ENCODE measurements around the gene ADGRL1. TPM values are rescaled to one million over a fixed set of nuclear protein-coding genes. Genes with fewer than 3 reads are reported as not detected.

Gene ADGRL1
- total and polyA plus RNA-seq, 2 donors (not counting 3 experiments of a cell fraction or from before 2014, with no cell fraction given): 7.3 to 8.3 TPM

DNA sequence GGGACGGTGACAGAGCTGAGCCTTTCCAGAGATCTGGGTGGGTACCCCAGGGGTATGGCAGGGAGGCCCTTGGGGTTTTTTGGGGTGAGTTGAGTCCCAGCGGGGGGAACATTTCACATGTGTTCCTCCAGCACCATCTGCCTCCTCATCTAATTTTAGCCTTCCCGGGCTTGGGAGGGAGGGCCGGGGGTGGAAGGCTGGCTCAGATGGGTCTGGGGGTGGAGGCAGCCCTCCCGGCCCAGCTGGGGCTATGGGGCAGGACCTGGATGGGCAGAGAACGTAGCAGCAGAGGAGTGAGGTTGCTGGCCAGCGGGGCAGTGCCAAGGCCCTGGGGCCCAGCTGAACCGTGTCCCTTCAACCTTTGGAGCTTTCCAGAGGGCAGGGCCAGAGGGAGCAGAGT is 23.5 kb downstream of the ADGRL1 start:
- Histone ChIP-seq H3K9ac (replicated peaks; ENCODE audit: extremely low read depth, insufficient read depth, low read length) (no peak overlapping the region), H3K79me2 (ENCODE audit: control insufficient read depth, insufficient read depth, low read length) (no peaks in the 10 kb centered on the region), H3K4me1 (ENCODE audit: control insufficient read depth, extremely low read depth, insufficient read depth, low read length) (no peaks in the 10 kb centered on the region), H3K27me3 (ENCODE audit: control insufficient read depth in 2 of 2, insufficient read depth in 2 of 2, low read length in 2 of 2) (no peaks in the 10 kb centered on the region), H3K4me3 (replicated peaks in 1 of 3; ENCODE audit: insufficient read depth in 1 of 3, low read depth in 1 of 3, low read length in 3 of 3) (no peak overlapping the region), H2AFZ (ENCODE audit: low read depth, low read length) (no peak overlapping the region), H3K4me2 (ENCODE audit: insufficient read depth, low read length) (no peak overlapping the region), H4K20me1 (replicated peaks; ENCODE audit: control insufficient read depth, extremely low read depth, insufficient read depth, low read length) (no peaks in the 10 kb centered on the region), H3K27ac (ENCODE audit: insufficient read depth, low read depth, low read length) (no peak overlapping the region), H3K9me3 (replicated peaks; ENCODE audit: control insufficient read depth, insufficient read depth, low read length) (no peaks in the 10 kb centered on the region), H3K36me3 (ENCODE audit: control insufficient read depth in 2 of 2, extremely low read depth in 1 of 2, insufficient read depth in 2 of 2, low read length in 2 of 2) (no peaks in the 10 kb centered on the region), H3K9me1 (replicated peaks; ENCODE audit: control insufficient read depth, extremely low read depth, insufficient read depth, low read length) (no peaks in the 10 kb centered on the region)
- TF ChIP-seq JUN (IDR thresholded peaks at IDR 0.05; ENCODE audit: borderline replicate concordance, insufficient read depth, insufficient read length, low read depth) (no peak), POLR2AphosphoS5 (IDR thresholded peaks at IDR 0.05; ENCODE audit: insufficient read depth, low read depth, low read length) (no peak), MYC (IDR thresholded peaks at IDR 0.05; ENCODE audit: low read depth, low read length) (no peak), FOS (IDR thresholded peaks at IDR 0.05; ENCODE audit: borderline replicate concordance, insufficient read depth, low read length) (no peak), EZH2 (IDR thresholded peaks at IDR 0.05; ENCODE audit: borderline replicate concordance, low read depth, low read length, severe bottlenecking) (no peak)
- TF ChIP-seq, protein P1, sequence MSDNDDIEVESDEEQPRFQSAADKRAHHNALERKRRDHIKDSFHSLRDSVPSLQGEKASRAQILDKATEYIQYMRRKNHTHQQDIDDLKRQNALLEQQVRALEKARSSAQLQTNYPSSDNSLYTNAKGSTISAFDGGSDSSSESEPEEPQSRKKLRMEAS (IDR thresholded peaks at IDR 0.05; ENCODE audit: insufficient read depth, insufficient read length): no peak
- TF ChIP-seq, protein P2, sequence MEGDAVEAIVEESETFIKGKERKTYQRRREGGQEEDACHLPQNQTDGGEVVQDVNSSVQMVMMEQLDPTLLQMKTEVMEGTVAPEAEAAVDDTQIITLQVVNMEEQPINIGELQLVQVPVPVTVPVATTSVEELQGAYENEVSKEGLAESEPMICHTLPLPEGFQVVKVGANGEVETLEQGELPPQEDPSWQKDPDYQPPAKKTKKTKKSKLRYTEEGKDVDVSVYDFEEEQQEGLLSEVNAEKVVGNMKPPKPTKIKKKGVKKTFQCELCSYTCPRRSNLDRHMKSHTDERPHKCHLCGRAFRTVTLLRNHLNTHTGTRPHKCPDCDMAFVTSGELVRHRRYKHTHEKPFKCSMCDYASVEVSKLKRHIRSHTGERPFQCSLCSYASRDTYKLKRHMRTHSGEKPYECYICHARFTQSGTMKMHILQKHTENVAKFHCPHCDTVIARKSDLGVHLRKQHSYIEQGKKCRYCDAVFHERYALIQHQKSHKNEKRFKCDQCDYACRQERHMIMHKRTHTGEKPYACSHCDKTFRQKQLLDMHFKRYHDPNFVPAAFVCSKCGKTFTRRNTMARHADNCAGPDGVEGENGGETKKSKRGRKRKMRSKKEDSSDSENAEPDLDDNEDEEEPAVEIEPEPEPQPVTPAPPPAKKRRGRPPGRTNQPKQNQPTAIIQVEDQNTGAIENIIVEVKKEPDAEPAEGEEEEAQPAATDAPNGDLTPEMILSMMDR (IDR thresholded peaks at IDR 0.05; ENCODE audit: extremely low read depth in 1 of 2, insufficient read depth in 1 of 2, low read depth in 1 of 2, low read length in 2 of 2): no peak
- dilution Hi-C loops (cut with MboI; ENCODE audit: extremely low pct_ligation_motif_present, low sequenced_read_pairs): no loop called here
- intact Hi-C loops (cut with micrococcal nuclease): no loop called here
- CTCF ChIA-PET: no interaction called here
- DNase-seq (ENCODE audit: low read depth, low spot score) (no peak), FAIRE-seq (no peak)
- POLR2A ChIA-PET: no interaction called here
- BruUV-seq (replicated peaks): no TSS peak
